NCI-H1105 treated with DMSO at 0.1 percent for 48 hours (cell line): ENCODE results near the gene NFATC1.
A peak's percentile ranks its signal among the peaks of the same experiment; 100 is the strongest.
"Not testable (repeated sequence)": the region's sequence is repeated elsewhere in the genome, so short reads cannot be mapped to it uniquely, and the experiment has no call there.

Source experiments
- DNase-seq: peaks from one replicate; lab custom pipeline; 2025; lab: John Stamatoyannopoulos, UW

NFATC1 gene

DNA sequence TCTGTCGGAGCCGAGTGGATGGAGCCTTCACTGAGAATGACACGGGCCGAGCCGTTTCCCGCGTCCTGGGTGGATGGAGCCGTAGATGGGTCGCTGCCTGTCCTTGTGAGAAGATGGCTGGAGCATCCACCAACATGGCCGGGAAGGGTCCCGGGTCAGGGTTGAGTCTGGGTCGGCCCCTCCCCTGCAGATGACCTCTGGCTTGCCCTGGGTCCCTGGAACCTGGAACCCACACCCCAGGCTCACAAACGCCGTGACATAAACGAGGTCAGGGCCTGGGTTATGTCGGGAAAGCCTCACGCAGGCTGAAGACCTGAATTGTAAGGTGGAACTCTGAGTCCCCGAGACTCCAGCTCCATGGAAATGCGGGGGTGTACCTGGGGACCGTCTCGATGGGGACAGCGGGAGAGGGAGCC, 94.9 kb downstream of the NFATC1 start:
- no peak for DNase-seq

DNA sequence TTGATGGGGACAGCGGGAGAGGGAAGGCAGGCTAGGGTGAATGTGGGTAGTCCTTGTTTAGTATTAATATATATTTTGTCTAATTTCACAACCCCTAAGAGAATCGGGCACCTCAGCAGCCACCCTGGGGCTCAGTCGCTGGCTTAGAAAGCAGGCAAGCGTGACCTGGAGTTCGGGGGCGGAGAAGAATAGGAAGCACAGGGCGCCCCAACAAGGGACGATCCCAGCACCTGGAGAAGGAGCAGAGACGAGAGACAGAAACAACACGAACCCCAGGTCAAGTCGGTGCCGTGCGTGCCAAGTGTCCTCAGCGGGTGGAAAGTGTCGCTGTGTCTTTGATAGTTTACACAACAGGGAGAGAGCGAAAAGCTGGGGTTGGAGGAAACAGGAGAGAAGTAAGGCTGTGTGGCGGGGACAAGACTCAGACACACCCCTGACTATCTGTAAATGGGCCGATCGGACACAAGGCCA, 95.4 kb downstream of the NFATC1 start:
- DNase-seq, result no peak

DNA sequence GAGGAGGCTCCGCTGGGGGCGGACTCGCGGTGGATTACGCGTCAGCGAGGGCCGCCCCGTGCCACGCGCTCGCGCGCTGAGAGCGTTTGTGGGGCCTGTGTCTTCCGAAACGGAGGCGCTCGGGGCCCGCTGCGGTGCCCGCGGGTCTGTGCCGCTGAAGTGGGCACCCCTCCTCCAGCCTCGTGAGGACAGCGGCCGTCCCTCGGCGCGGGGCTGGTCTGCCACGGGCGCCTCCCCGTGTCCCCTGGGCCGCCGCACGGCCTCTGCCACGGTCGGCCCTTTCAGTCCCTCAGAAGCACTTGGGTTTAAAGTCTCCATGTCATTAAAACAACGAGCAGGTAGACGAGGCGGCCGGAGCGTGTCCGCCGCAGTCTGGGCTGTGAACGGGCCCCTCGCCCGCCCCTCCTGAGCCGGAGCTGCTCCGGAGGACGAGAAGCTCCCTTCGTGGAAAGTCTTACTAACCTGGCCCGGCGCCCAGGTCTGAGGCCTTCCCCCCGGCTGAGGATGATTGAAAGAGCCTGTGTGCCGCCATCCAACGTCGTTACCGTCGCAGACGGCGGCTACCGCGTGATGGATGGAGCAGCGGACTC, 97.6 kb downstream of the NFATC1 start:
- DNase-seq, result no peak

DNA sequence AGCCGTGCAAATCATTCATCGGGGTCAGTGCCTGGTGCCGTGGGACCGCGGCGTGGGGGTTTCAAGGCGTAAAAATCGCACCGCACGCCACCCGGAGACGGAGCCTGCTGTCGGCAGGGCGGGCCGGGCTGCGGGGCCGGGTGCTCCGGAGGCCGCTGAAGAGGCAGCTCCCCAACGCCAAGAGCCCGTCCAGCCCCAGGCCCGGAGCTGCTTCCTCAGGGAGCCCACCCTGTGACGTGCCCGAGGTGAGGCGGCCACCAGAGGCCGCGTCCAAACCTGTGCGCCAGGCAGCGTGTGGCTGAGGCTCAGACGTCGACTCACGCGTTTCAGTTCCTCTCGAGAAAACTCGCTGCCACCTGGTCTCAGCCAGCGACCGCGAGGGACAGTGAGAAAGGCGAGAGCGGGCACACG, 98.1 kb downstream of the NFATC1 start:
- no peak for DNase-seq

DNA sequence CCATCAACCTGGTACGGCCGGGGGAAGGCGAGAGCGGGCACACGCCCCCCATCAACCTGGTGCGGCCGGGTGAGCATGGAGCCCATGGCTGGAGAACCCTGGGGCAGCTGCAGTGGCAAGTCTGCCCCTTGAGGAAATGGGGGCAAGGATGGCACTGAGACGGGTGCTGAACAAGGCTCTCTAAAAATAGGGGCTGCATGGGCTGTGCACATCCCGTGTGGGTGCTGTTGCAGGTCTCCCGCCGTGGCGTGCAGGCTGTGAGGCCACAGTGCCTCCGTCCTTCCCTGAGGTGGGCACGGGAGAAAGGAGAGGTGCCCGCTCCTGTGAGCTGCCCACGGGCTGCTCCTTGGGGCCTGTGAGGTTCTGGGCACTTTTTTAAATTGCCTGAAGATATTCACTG, 99.2 kb downstream of the NFATC1 start:
- DNase-seq, result no peak

DNA sequence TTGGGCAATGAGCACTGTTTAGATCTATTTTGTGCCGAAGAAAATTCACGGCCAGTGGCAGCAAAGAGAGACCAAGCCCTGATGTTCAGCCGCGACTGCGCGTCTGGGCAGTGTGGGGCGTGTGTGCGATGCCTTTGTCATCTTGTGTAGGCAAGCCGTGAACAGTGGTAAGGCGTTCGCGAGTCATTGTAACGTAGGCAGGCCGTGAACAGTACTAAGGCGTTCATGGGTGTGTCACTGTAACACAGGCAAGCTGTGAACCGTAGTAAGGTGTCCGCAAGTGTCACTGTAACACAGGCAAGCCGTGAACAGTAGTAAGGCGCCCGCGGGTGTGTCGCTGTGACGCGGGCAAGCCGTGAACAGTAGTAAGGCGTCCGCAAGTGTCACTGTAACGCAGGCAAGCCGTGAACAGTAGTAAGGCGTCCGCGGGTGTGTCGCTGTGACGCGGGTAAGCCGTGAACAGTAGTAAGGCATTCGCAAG, 99.9 kb downstream of the NFATC1 start:
- no peak for DNase-seq

DNA sequence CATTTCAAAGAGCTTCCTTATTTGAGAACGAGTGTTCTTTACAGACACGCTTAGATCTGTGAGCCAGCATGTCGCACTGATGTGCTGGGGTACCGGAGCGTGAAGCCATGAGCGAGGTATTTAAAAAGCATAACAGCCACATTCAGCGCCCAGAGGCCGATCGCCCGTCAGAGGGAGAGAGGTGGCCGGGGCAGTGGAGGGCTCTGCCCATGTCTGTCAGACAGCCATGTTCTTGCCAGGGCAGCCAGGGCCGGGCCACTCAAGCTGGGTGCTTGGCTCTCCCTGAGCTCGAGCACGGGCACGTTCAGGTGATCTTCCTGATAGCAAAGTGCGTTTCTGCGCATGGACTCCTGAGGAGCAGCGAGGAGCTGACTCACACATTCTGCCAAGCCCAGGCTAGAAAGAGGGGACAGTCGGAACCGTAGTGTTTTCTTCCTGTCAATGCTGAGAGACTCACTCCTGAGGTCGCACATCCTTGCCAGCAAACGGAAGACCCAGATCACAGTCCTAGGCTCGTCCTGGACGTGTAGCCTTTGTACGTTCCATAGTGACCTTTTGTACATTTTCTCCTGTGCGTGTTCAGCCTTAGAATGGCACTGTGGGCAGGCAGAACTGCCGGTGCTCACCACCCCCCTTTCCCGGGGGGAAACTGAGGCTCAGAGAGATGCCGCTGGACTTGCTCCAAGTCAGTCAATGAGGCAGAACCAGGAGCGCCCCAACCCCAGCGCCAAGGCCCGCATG, 100.7 kb downstream of the NFATC1 start:
- DNase-seq, result no peak

DNA sequence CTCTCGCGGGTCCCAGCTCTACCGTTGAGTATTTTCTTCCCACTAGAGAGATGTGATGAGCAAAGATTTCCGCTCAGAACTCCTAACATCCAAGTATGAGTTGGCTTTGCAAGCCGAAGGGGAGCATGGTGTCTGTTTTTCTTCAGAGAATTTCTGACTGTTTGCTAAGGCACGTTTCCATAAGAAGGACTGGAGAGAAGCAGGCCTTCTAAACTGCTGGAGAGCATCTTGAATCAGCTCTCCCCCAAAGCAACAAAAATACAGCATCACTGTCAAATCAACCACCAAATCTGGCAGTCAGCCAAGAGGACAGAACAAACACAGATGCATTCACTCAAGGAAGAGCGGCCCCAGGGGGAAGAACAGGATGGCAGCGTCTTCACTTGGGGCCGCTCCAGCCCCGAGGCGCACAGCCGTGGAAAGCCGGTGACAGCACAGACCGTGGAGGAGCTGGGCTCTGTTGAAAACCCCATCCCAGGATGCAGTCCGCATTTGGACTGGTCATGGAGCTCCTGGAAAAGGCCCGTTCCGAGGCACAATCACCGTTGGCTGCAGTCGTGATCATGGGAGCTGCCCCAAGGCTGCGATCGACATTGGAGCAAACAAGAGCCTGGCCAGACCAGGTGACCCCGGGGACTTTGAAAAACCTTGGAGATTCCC, 101.4 kb downstream of the NFATC1 start:
- DNase-seq, result peak; percentile 10

DNA sequence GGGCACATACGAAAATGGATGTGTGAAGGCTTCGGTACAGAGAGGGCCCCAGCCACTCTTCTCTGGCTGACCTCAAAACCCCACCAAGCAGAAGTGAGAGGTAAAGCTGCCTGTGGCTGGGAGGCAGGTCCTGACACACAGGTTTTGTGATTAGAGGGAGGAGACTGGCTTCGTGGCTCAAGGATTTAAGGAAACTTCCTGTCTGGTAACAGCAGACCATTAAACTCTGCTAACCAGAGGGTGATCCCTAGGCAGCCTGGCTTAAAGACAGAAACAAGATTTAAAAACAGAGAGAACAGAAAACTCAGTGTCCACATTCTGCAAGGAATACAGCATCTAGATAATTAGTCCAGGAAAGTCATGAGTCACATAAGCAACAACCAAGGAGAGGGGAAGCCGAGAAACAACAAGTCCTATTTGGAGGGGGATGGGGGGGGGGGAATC, 101.9 kb downstream of the NFATC1 start:
- no peak for DNase-seq

DNA sequence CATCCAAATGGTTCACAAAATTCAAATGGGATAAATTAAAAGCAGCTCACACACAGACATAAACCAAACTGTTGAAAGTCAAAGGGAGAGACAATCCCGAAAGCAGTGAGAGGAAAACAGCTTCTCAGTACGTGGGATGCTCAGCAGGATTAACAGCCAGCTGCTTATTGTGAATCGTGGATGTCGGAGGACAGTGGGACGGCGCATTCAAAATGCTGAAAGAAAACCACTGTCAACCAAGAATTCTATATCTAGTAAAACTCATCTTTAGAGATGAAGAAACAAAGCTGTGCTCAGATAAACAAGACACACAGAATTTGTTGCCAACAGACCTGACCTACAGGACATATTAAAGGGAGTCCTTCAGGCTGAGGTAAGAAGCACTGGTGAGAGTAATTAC, 102.9 kb downstream of the NFATC1 start:
- no peak for DNase-seq

DNA sequence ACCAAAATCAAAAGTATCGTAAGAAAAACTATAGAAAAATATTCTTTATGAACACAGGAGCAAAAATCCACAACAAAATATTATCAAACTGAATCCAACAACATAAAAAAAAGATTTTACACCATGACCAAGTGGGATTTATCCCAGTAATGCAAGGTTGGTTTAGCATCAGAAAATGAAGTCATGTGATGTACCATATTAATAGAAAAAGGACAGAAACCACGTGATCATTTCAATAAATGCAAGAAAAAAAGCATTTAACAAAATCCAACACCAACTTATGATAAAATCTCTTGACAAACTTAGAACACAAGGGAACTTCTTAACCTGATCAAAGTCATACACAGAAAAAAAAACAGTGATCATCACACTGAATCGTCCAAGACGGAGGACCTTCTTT, 105.3 kb downstream of the NFATC1 start:
- no peak for DNase-seq

DNA sequence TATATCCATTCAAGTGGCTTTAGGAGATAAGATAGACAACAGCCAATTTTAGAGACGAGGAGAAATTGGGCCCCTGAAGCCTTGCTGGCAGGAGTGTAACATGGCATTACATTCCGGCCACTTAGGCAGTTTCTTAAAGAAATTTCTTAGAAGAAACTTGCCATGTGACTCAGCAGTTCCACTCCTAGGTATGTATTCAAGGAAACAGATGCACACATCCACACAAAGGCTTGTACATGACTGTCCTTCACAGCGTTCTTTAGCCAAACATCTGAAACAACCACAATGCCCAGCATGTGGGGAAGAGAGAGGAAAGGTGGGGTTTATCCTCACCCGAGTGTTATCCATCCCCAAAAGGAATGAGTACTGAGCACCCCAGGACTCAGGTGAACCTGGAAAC, 107.1 kb downstream of the NFATC1 start:
- DNase-seq, result no peak

DNA sequence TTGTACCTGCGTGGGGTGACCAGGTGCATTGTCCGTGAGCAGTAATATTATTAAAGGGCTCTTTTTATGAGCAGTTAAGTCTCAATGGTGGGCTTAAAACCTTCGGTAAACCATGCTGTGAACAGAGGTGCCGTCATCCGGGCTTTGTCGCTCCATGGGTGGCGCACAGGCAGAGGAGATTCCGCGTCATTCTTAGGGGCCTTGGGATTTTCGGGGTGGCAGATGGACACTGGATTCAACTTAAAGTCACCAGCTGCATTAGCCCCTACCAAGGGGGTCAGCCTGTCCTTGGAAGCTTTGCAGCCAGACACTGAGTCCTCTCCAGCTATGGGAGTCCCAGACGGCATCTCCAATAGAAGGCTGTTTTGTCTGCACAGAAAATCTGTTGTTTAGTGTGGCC, 107.7 kb downstream of the NFATC1 start:
- no peak for DNase-seq

DNA sequence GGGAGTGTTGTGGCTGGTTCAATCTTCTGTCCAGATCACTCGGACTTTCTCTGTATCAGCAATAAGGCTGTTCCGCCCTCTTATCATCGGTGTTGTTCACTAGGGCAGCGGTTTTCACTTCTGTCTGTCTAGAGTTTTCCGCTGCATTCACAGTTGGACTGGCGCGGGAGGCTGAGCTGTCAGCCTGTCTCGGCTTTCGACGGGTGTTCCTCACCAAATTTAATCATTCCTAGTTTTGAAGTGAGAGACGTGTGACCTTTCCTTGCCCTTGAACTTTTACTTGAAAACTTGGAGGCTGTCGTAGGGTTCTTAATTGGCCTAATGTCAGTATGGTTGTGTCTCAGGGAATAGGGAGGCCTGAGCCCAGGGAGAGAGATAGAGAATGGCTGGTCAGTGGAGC, 108.3 kb downstream of the NFATC1 start:
- DNase-seq, result no peak

DNA sequence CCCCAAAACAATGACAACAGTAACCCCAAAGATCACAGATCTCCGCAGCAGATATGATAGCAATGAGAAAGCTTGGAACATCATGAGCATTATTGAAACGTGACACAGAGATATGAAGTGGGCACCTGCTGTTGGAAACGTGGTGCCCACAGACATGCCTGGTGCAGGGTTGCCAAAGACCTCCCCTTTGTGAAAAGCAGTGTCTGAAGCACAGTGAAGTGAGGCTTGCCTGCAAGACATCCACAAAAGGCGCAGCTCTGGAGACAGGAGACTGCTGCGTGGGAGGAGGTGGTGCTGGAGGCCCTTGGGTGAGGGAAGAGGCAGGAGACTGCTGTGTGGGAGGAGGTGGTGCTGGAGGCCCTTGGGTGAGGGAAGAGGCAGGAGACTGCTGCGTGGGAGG, 108.8 kb downstream of the NFATC1 start:
- not testable (repeated sequence) for DNase-seq

DNA sequence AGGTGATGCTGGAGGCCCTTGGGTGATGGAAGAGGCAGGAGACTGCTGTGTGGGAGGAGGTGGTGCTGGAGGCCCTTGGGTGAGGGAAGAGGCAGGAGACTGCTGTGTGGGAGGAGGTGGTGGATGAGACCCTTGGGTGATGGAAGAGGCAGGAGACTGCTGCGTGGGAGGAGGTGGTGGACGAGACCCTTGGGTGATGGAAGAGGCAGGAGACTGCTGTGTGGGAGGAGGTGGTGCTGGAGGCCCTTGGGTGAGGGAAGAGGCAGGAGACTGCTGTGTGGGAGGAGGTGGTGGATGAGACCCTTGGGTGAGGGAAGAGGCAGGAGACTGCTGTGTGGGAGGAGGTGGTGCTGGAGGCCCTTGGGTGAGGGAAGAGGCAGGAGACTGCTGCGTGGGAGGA, 109.7 kb downstream of the NFATC1 start:
- DNase-seq, result not testable (repeated sequence)

DNA sequence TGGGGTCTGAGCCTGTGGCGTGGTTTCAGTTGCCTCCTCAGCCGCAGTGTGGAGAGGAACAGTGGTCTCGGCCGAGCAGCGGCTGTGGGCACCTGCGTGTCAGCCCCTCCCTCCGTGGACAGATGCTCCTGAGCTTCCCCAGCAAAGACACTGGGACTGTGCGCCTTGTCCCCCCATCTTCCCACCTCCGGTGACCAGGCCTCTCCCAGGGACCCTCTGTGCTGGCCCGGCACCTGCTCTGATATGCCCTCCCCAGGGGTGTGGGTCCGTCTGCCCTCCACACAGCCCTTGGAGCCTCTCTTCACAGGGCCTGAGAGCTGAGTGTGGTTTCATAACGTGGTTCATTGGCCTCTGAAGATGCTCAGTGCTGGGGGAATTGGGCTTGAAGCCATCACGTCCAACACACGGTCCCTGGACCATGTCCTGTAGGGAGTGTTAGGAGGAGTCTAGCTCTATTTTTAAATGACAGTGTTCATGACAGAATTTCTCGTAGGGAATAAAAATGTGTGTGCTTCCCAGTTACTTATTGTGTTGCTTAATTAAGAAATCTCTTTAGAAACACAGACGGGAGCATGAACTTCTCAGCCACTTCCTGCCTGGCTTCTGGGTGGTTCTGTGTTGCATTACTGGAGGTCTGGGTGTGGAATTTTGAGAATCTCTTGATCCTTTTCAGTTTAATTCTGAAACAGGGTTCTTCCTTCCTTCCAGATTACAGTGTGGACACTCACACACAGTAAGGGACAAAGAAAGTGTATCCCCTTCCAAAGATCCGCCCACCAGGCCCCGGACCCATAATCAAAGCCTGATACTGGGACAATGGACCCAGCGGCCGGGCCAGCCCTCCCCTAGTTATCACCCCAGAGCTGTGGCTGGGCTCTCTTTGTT, 110.7 kb downstream of the NFATC1 start:
- no peak for DNase-seq

DNA sequence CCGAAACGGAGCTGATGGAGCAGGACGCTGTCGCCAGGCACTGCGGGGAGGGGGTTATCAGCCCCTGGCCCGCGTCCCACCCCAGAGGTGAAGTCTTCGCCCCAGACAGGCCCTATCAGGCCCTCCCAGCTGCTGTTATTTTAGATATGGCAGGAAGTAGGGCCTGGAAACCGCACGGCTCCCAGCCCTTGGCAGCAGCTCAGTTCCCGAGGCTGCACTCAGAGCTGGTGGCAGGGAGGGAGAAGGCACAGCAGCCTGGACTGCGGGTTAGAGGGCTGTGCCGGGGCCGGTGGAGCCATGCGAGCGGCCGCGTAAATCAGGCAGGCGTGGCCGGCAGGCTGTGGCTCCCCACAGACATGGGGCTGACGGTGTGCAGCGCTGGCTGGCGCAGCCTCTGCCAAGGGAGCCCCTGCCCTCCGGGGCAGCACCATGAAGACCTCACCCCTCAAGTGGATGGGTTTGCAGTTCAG, 111.4 kb downstream of the NFATC1 start:
- no peak for DNase-seq

DNA sequence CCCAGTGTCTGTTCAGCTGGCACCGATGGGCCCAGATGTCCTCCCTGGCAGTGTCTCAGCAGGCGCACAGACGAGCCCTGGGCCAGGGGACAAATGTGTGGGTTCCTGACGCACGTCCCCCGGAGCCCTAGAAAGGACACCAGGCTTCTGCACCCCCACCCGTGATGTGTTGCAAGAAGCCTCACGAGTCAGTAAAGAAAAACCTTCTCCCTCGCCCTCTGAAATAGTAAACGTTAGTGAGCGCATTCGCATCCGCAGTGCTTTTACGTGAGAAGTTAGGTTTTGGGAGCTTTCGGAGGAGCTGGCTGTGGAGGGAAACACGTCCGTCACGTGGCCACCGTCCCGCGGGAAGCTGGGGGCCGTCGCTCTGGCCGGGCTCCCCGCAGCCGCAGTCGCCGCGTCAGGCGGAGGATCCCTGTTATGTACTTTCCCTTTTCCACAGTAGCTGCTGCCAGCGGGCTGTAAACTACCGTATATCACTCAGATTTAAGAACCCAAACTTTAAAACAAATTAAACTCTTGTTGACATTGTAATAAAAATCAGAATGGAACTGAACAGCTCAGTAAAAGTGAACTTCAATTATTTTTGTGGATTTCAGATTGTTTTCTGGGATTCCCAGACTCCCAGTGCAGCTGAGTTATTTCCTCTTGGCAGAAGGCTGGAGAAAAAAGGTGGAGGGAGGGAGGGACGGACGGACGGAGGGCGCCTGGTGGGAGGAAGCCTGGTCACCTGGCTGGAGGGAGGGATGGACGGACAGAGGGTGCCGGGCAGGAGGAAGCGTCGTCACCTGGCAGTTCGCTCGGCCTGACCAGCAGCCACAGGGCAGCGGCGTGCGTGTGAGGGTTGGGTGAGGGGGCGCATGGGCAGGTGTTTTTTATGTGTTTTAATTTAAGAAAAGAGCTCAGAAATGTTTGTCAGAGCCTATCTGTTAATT, 112.1 kb downstream of the NFATC1 start:
- DNase-seq, result no peak

DNA sequence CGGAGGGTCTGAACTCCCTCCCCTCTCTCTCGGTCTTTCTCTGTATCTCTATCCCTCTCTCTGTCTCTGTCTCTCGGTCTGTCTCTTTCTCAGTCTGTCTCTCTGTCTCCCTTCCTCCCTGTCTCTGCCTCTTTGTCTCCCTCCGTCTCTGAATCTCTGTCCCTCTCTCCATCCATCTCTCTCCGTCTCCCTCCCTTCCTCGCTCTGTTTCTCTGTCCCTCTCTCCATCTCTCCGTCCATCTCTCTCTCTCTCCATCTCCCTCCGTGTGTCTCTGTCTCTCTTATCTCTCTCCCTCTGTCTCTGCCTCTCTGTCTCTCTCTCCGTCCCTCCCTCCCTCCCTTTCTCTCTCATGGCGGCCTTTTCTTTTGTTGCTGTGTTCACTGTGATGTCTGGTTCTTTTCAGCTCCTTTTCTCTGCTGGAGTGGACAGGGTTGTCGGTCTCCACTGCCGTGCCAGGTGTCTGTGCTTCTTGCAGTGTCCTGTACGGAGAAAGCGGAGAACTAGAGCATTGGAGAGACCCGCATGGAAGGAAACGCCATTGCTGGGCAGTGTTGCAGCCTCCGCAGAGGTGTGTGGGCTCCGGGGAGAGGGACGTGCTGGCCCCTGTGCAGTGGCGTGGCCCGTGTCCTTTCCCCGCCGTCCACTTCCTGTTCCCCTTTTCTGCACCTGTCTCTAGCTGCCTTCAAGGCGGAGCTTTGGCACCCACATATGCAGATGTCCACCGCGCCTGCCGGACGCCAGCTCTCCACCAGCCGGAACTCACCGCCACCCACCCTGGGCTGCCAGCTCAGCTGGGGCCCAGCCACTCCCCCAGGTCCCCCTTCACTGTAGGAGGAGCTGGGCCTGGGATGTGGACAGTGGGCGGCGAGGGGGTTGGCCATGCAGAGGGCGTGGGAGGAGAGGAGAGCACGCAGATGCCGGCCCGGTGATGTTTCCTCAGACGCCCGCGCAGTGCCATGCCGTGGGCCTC, 113.1 kb downstream of the NFATC1 start:
- no peak for DNase-seq
